GM23338 (cell line): ENCODE results near the gene ITCH. TPM values are rescaled to one million over a fixed set of nuclear protein-coding genes. Genes with fewer than 3 reads are reported as not detected.

Source experiments
- ATAC-seq: fragments of 200-7000 bp; cut with Tn5 transposase; 3 replicates; pipeline ENCODE4 v1.9.1; 2020
- DNase-seq: peaks from one replicate; pipeline ENCODE4 v3.0.0-alpha.2; 2015; ENCODE audit warnings: low spot score
- H2AFZ ChIP-seq: fragments of 200-600 bp; sonication (generic); 2 replicates; pipeline ENCODE4 v1.8.0; 2016; ENCODE audit warnings: antibody characterized with exemption, mild to moderate bottlenecking, moderate library complexity
- H3F3A ChIP-seq: fragments of 200-600 bp; sonication (generic); replicated peaks from 2 replicates; pipeline ENCODE4 v1.8.0; 2017; ENCODE audit warnings: antibody characterized with exemption, mixed run types, low read depth
- H3K27ac ChIP-seq: fragments of 200-600 bp; sonication (generic); 2 replicates; pipeline ENCODE4 v1.6.1; 2016; ENCODE audit warnings: low read depth
- H3K27me3 ChIP-seq: fragments of 200-600 bp; sonication (generic); 2 replicates; pipeline ENCODE4 v1.8.0; 2016; ENCODE audit warnings: mild to moderate bottlenecking, mixed run types, moderate library complexity; ENCODE audit not compliant: insufficient read depth
- H3K36me3 ChIP-seq: fragments of 200-600 bp; sonication (generic); 2 replicates; pipeline ENCODE4 v1.8.0; 2016; ENCODE audit warnings: mild to moderate bottlenecking; ENCODE audit not compliant: insufficient read depth
- H3K4me1 ChIP-seq: fragments of 200-600 bp; sonication (generic); 2 replicates; pipeline ENCODE4 v1.8.0; 2016; ENCODE audit warnings: mild to moderate bottlenecking, moderate library complexity; ENCODE audit not compliant: insufficient read depth
- H3K4me2 ChIP-seq: fragments of 200-600 bp; sonication (generic); 2 replicates; pipeline ENCODE4 v1.7.1; 2017; ENCODE audit warnings: mixed run types
- H3K4me3 ChIP-seq: fragments of 200-600 bp; sonication (generic); 2 replicates; pipeline ENCODE4 v1.6.1; 2016; ENCODE audit warnings: mixed run types
- H3K79me2 ChIP-seq: fragments of 200-600 bp; sonication (generic); replicated peaks from 2 replicates; pipeline ENCODE4 v1.8.0; 2017; ENCODE audit warnings: mild to moderate bottlenecking; ENCODE audit not compliant: insufficient read depth
- H3K9me2 ChIP-seq: fragments of 200-600 bp; sonication (generic); 2 replicates; pipeline ENCODE4 v1.8.0; 2017; ENCODE audit not compliant: insufficient read depth
- H4K20me1 ChIP-seq: fragments of 200-600 bp; sonication (generic); replicated peaks from 2 replicates; pipeline ENCODE4 v1.8.0; 2017; ENCODE audit warnings: mild to moderate bottlenecking; ENCODE audit not compliant: insufficient read depth
- H3K27ac Mint-ChIP-seq: 2 replicates; pipeline ENCODE4 v1.8.0; 2020; ENCODE audit warnings: inconsistent platforms, mild to moderate bottlenecking, moderate library complexity, mixed read lengths
- H3K27me3 Mint-ChIP-seq: 3 replicates; pipeline ENCODE4 v1.8.0; 2022; ENCODE audit warnings: low read depth, mild to moderate bottlenecking, moderate library complexity, mixed read lengths, inconsistent platforms; ENCODE audit not compliant: insufficient read depth, poor library complexity
- H3K36me3 Mint-ChIP-seq: 3 replicates; pipeline ENCODE4 v1.8.0; 2021; ENCODE audit warnings: low read depth, mild to moderate bottlenecking, inconsistent platforms, moderate library complexity, mixed read lengths
- H3K4me1 Mint-ChIP-seq: 3 replicates; pipeline ENCODE4 v1.8.0; 2020; ENCODE audit warnings: mild to moderate bottlenecking, inconsistent platforms, mixed read lengths
- H3K4me3 Mint-ChIP-seq: 3 replicates; pipeline ENCODE4 v1.8.0; 2021; ENCODE audit warnings: moderate library complexity, mild to moderate bottlenecking, inconsistent platforms, mixed read lengths
- H3K9me3 Mint-ChIP-seq: 3 replicates; pipeline ENCODE4 v1.8.0; 2020; ENCODE audit warnings: moderate library complexity, mild to moderate bottlenecking, inconsistent platforms, mixed read lengths
- CREB1 ChIP-seq: fragments of 250-450 bp; sonication (Bioruptor Pico); IDR thresholded peaks from 2 replicates; pipeline ENCODE4 v1.5.0; 2020; ENCODE audit warnings: low read depth, mild to moderate bottlenecking, moderate library complexity
- CTCF ChIP-seq, 2 experiments: fragments of 200-600 bp in 1 of 2; sonication (generic) in 1 of 2; conservative IDR thresholded peaks; 2 replicates each; pipeline versions ENCODE4 v1.5.1 to v1.6.1; 2016 to 2017; ENCODE audit warnings: antibody characterized with exemption in 2 of 2, low read depth in 2 of 2, mild to moderate bottlenecking in 2 of 2, moderate library complexity in 1 of 2
- ETS1 ChIP-seq: IDR thresholded peaks from 2 replicates; pipeline ENCODE4 v1.6.1; 2016; ENCODE audit warnings: antibody characterized with exemption
- EZH2 ChIP-seq: fragments of 200-600 bp; sonication (generic); IDR thresholded peaks from one replicate; pipeline ENCODE4 v1.8.0; 2017; ENCODE audit warnings: antibody characterized with exemption, mild to moderate bottlenecking, low read depth; ENCODE audit not compliant: unreplicated experiment
- EZH2phosphoT487 ChIP-seq: fragments of 200-600 bp; sonication (generic); IDR thresholded peaks from one replicate; pipeline ENCODE4 v1.8.1; 2018; ENCODE audit warnings: antibody characterized with exemption; ENCODE audit not compliant: unreplicated experiment
- JUNB ChIP-seq: IDR thresholded peaks from one replicate; pipeline ENCODE4 v1.6.1; 2016; ENCODE audit warnings: antibody characterized with exemption; ENCODE audit not compliant: unreplicated experiment
- NANOG ChIP-seq: IDR thresholded peaks from 2 replicates; pipeline ENCODE4 v1.6.1; 2016; ENCODE audit warnings: antibody characterized with exemption, borderline replicate concordance
- POLR2AphosphoS5 ChIP-seq: IDR thresholded peaks from 2 replicates; pipeline ENCODE4 v1.6.1; 2016; ENCODE audit warnings: antibody characterized with exemption, low read depth
- REST ChIP-seq: IDR thresholded peaks from one replicate; pipeline ENCODE4 v1.6.1; 2018; ENCODE audit warnings: antibody characterized with exemption; ENCODE audit not compliant: unreplicated experiment
- STAT1 ChIP-seq: IDR thresholded peaks from one replicate; pipeline ENCODE4 v1.6.1; 2016; ENCODE audit warnings: antibody characterized with exemption; ENCODE audit not compliant: unreplicated experiment
- ZNF114 ChIP-seq: fragments of 250-450 bp; sonication (Bioruptor Pico); IDR thresholded peaks from 2 replicates; pipeline ENCODE4 v1.5.0; 2020; ENCODE audit warnings: mild to moderate bottlenecking, moderate library complexity
- ZNF331 ChIP-seq: fragments of 250-450 bp; sonication (Bioruptor Pico); IDR thresholded peaks from 2 replicates; pipeline ENCODE4 v1.5.0; 2020; ENCODE audit warnings: low read depth, mild to moderate bottlenecking, moderate library complexity
- ZNF462 ChIP-seq: fragments of 250-450 bp; sonication (Bioruptor Pico); IDR thresholded peaks from 2 replicates; pipeline ENCODE4 v1.5.0; 2020; ENCODE audit warnings: mild to moderate bottlenecking, moderate library complexity
- polyA plus RNA-seq: library from polyadenylated mRNA; unstranded; fragments of >200 nt; fragmentation: Nextera tagmentation; extraction: Ambion mirVana; gene quantifications from 2 replicates; pipeline ENCODE4 v1.2.1, GENCODE V29; 2016
- total RNA-seq: library from RNA; depleted of rRNA; stranded (reverse); fragments of >200 nt; shearing (Covaris generic); gene quantifications from 2 replicates; pipeline ENCODE4 v1.2.3, GENCODE V29; 2014

The ITCH gene
- total and polyA plus RNA-seq, 2 experiments from 2014 or later, result 16.4 to 31.6 TPM

DNA sequence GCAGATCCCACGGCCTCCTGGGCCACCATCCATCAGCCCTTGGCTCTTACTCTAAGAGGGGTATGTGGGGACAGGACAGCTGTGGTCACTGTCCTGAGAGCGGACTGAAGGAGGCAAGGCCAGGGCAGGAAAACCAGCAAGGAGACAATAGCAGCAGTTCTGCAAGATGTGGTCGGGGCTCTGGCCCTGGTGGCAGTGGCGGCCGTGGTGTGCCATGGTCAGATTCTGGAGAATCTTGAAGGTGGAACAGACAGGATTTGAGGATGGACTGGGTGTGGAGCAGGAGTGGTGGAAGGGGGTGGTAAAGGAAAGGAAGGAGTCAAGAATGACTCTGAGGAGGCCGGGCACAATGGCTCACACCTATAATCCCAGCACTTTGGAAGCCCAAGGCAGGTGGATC lies 189.5 kb downstream of the ITCH start:
- Histone ChIP-seq H3K79me2 (no peaks in the 10 kb centered on the region), H3K4me1 (peaks cover 3% of the 10 kb centered on the region; the same call in 1 of the 2 replicates), H3K9me2 (no peaks in the 10 kb centered on the region), H3K27me3 (peaks cover 4% of the 10 kb centered on the region; the same call in 1 of the 2 replicates), H4K20me1 (no peaks in the 10 kb centered on the region), H3K36me3 (no peaks in the 10 kb centered on the region), H3K4me3 (no peak overlapping the region), H3K4me2 (no peak overlapping the region), H3F3A (no peaks in the 10 kb centered on the region), H2AFZ (no peak overlapping the region), H3K27ac (no peak overlapping the region)
- Mint-ChIP-seq H3K27ac (no peak overlapping the region), H3K4me1 (peaks cover 9% of the 10 kb centered on the region), H3K9me3 (no peaks in the 10 kb centered on the region), H3K4me3 (no peak overlapping the region), H3K27me3 (peaks cover 14% of the 10 kb centered on the region), H3K36me3 (no peaks in the 10 kb centered on the region)
- DNase-seq, result no peak
- TF ChIP-seq CREB1 (CRISPR knock-in tag) (no peak), CTCF (conservative IDR thresholded peaks at IDR 0.05; ENCODE audit: low read depth in 2 of 2) (no peak), JUNB (no peak), EZH2phosphoT487 (no peak), ZNF114 (CRISPR knock-in tag) (no peak), POLR2AphosphoS5 (no peak), ETS1 (no peak), NANOG (no peak), ZNF331 (CRISPR knock-in tag) (no peak), REST (no peak), STAT1 (no peak), ZNF462 (no peak), EZH2 (no peak)
- no peak for ATAC-seq
